Measurements from ENCODE around the gene VAX1.

GRCh38 chr10:117143103-117143823, 5.2 kb upstream of the VAX1 start:
- no peak for TF ChIP-seq YY1 (IDR thresholded peaks at IDR 0.05; ENCODE audit: insufficient read depth, insufficient read length)
- TF ChIP-seq ZNF274 (IDR thresholded peaks at IDR 0.05; ENCODE audit: low read depth, low read length), result no peak
- no peak for TF ChIP-seq SUZ12 (IDR thresholded peaks at IDR 0.05; ENCODE audit: extremely low read depth, insufficient read depth, insufficient read length)
